ENCODE results near the gene MAP3K9.
"Not testable (repeated sequence)": the region's sequence is repeated elsewhere in the genome, so short reads cannot be mapped to it uniquely, and the experiment has no call there.

Gene MAP3K9

DNA sequence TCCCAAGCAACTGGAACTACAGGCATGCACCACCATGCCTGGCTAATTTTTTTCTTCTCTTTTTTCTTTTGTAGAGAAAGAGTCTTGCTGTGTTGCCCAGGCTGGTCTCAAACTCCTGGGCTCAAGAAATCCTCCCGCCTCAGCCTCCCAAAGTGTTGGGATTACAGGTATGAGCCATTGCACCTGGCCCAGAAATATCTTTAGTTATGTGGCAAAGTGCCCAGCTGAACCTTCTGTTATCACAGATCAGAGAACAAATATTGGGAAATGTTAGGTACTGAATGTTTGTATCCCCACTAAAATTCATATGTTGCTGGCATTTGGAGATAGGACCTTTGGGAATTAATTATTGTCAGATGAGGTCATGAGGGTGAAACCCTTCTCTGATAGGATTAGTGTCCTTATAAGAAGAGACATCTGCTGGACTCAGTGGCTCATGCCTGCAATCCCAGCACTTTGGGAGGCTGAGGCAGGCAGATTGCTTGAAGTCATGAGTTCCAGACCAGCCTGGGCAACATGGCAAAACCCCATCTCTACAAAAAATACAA lies 105.6 kb downstream of the MAP3K9 start:
- H3K9ac ChIP-seq (ENCODE audit: low read depth, low read length); H3K27me3 ChIP-seq (ENCODE audit: control insufficient read depth, insufficient read depth, low read length); H3K36me3 ChIP-seq (ENCODE audit: insufficient read depth, low read length); H3K4me2 ChIP-seq (ENCODE audit: low read length); H3K4me3 ChIP-seq (ENCODE audit: low read length); H3K4me1 ChIP-seq (ENCODE audit: control insufficient read depth, insufficient read depth, low read length); H3K9me3 ChIP-seq (replicated peaks; ENCODE audit: low read length): not testable (repeated sequence)

DNA sequence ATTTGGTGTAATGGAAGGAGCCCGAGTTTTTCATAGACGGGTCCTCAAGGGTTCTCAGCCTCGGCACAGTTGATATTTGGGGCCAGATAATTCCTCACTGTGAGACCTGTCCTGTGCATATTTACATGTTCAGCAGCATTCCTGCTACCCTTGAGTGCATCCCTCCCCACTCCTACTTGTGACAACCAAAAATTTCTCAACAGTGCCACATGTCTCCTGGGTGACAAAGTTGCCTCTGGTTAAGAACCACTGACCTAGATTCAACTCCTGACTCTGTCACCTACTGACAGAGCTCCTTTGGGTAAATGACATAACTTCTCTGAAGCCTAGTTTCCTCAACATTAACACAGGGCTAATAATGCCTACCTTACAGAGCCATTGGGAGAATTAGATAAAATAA lies 107.2 kb downstream of the MAP3K9 start:
- H3K9ac ChIP-seq (ENCODE audit: low read depth, low read length) = no peak overlapping the region
- peaks cover 17% of the 10 kb centered on the region for H3K4me1 ChIP-seq (ENCODE audit: control insufficient read depth, insufficient read depth, low read length)
- no peak overlapping the region for H3K4me3 ChIP-seq (ENCODE audit: low read length)
- peaks cover 3% of the 10 kb centered on the region for H3K27me3 ChIP-seq (ENCODE audit: control insufficient read depth, insufficient read depth, low read length)
- no peaks in the 10 kb centered on the region for H3K36me3 ChIP-seq (ENCODE audit: insufficient read depth, low read length)
- no peak overlapping the region for H3K4me2 ChIP-seq (ENCODE audit: low read length)
- H3K9me3 ChIP-seq (replicated peaks; ENCODE audit: low read length) = no peaks in the 10 kb centered on the region

DNA sequence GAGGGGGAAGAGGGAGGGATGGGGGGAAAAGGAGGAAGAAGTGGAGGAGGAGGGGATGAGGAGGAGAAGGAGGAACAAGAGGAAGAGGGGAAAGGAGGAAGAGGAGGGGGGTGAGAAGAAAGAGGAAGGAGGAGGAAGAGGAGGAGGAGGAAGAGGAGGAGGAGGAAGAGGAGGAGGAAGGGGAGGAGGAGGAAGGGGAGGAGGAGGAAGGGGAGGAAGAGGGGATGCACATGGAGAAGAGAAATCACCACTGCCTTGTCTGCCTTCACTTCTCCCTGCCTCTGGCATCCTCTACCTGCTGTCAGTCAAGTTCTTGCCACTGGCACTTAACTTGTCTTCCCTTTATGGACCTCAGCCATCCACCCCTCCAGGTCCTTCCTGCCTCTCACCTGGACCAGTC lies 107.7 kb downstream of the MAP3K9 start:
- H3K27me3 ChIP-seq (ENCODE audit: control insufficient read depth, insufficient read depth, low read length) = peaks cover 3% of the 10 kb centered on the region
- peaks cover 12% of the 10 kb centered on the region for H3K4me1 ChIP-seq (ENCODE audit: control insufficient read depth, insufficient read depth, low read length)
- H3K4me3 ChIP-seq (ENCODE audit: low read length) = no peak overlapping the region
- no peak overlapping the region for H3K9ac ChIP-seq (ENCODE audit: low read depth, low read length)
- H3K4me2 ChIP-seq (ENCODE audit: low read length) = no peak overlapping the region
- no peaks in the 10 kb centered on the region for H3K36me3 ChIP-seq (ENCODE audit: insufficient read depth, low read length)
- no peaks in the 10 kb centered on the region for H3K9me3 ChIP-seq (replicated peaks; ENCODE audit: low read length)

DNA sequence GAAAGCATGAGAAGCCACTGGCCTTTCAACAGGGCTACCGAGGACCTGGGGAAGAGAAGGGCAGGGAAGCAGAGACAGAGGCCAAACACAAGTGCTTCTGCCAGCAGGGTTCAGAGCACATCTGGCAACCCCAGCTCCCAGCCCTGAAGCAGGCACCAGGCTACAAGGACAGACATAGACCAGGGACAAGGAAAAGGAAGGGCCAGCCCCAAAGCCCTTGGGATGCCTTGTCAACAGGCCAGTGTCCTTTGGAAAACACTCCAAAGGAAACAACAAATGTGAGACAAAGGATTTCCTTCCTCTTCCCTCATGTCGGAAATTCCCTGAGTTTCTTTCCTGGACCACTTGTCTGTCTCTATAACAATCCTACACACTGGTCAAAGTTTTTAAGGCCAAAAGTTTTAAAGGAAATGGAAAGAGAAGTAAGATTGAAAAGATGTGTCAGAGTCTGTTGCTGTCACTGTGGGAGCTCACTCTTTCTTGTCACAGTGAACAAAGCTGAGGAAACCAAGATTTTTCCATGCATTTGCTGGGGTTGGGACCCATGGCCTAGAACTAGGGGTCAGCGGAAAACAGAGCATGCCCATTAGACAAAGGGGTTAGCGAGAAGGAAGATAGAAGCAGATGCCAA lies 108.2 kb downstream of the MAP3K9 start:
- Histone ChIP-seq H3K4me1 (ENCODE audit: control insufficient read depth, insufficient read depth, low read length) (peaks cover 12% of the 10 kb centered on the region), H3K4me2 (ENCODE audit: low read length) (no peak overlapping the region), H3K27me3 (ENCODE audit: control insufficient read depth, insufficient read depth, low read length) (peaks cover 3% of the 10 kb centered on the region), H3K36me3 (ENCODE audit: insufficient read depth, low read length) (no peaks in the 10 kb centered on the region), H3K4me3 (ENCODE audit: low read length) (no peak overlapping the region), H3K9ac (ENCODE audit: low read depth, low read length) (no peak overlapping the region), H3K9me3 (replicated peaks; ENCODE audit: low read length) (no peaks in the 10 kb centered on the region)

DNA sequence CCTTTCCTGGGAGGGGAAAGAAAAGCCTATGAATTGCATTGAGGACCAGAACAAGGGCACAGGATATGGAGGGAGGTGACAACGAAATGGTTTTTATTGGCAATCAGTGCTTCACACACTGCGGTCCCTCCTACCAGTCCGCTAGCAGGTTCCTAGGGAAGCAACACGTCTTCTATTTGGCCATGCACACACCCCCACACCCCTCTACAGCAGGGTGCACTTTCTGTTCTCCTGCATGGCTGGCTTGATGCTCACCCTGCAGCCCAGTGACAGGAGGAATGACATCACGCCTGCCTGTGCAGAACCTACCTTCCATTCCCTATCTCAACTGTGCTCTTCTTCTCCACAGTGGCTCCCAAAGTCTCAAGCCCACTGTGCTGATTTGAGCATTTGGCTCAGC lies 109.7 kb downstream of the MAP3K9 start:
- H3K9me3 ChIP-seq (replicated peaks; ENCODE audit: low read length) = no peaks in the 10 kb centered on the region
- peaks cover 3% of the 10 kb centered on the region for H3K27me3 ChIP-seq (ENCODE audit: control insufficient read depth, insufficient read depth, low read length)
- no peak overlapping the region for H3K4me2 ChIP-seq (ENCODE audit: low read length)

DNA sequence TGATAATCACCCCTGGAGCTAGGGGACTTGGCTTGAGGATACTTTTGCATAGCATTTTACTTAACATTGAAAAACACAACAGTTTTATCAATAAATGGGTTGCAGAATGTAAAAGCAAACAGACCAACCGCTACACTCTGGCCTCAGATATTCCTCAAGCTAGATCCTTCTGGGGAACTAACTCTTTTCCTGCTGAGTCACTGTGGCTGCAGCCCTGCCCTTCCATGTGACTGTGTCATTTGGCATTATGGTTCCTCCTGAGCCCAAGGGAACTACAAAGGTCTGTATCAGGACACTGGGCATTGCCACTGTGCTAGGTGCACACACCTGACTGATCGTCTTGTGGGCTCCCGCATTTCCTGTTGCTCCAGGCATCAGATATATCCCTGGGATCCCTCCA lies 111.0 kb downstream of the MAP3K9 start:
- Histone ChIP-seq H3K27me3 (ENCODE audit: control insufficient read depth, insufficient read depth, low read length) (no peaks in the 10 kb centered on the region), H3K4me1 (ENCODE audit: control insufficient read depth, insufficient read depth, low read length) (peaks cover 12% of the 10 kb centered on the region), H3K4me3 (ENCODE audit: low read length) (no peak overlapping the region), H3K9ac (ENCODE audit: low read depth, low read length) (no peak overlapping the region), H3K36me3 (ENCODE audit: insufficient read depth, low read length) (no peaks in the 10 kb centered on the region), H3K9me3 (replicated peaks; ENCODE audit: low read length) (no peaks in the 10 kb centered on the region), H3K4me2 (ENCODE audit: low read length) (no peak overlapping the region)

More for the DNA sequence above, 109.7 kb downstream of the MAP3K9 start:
- Histone ChIP-seq H3K4me3 (ENCODE audit: low read length) (no peak overlapping the region), H3K4me1 (ENCODE audit: control insufficient read depth, insufficient read depth, low read length) (peaks cover 12% of the 10 kb centered on the region), H3K36me3 (ENCODE audit: insufficient read depth, low read length) (no peaks in the 10 kb centered on the region), H3K9ac (ENCODE audit: low read depth, low read length) (no peak overlapping the region)

DNA sequence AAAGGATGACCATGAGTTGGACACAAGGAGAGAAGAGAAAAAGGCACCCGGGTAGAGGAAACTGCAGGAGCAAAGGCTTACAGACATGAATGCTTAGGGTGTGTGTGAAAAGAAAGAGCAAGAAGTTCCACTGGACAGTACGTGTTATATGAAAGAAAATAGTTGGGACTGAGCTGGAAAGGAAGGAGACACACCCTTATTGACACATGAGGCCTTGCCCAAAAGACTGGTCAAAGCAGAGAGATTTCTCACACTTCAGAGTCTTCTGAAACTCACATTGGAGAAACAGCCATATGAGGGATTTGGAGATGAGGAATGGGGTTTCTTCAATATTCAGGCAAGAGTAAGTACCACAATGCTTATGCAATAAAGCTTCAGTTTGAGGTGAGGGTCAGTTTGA lies 111.6 kb downstream of the MAP3K9 start:
- no peaks in the 10 kb centered on the region for H3K36me3 ChIP-seq (ENCODE audit: insufficient read depth, low read length)
- H3K4me1 ChIP-seq (ENCODE audit: control insufficient read depth, insufficient read depth, low read length) = peaks cover 12% of the 10 kb centered on the region
- no peaks in the 10 kb centered on the region for H3K9me3 ChIP-seq (replicated peaks; ENCODE audit: low read length)
- H3K27me3 ChIP-seq (ENCODE audit: control insufficient read depth, insufficient read depth, low read length) = no peaks in the 10 kb centered on the region
- no peak overlapping the region for H3K9ac ChIP-seq (ENCODE audit: low read depth, low read length)
- no peak overlapping the region for H3K4me2 ChIP-seq (ENCODE audit: low read length)
- no peak overlapping the region for H3K4me3 ChIP-seq (ENCODE audit: low read length)

DNA sequence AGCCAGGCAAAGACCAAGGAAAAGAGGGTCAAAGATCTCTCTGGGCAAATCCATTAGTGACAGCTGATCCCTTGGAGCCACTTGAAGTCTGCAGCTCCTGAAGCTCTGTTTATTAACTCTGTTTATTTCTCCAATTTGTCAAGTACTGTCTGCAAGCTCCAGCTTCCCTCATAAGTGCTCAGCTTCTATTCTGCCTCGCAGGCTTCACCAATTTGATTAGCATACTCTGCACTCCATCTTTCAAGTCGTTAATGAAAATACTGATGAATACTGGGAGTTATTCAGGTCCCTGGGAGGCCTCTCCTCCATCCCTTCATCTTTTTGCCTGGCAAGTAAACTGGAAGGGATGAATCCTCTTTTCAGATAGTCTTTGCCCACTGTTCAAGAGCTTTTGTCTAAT lies 113.3 kb downstream of the MAP3K9 start:
- no peaks in the 10 kb centered on the region for H3K9me3 ChIP-seq (replicated peaks; ENCODE audit: low read length)
- no peak overlapping the region for H3K4me3 ChIP-seq (ENCODE audit: low read length)
- no peaks in the 10 kb centered on the region for H3K36me3 ChIP-seq (ENCODE audit: insufficient read depth, low read length)
- H3K27me3 ChIP-seq (ENCODE audit: control insufficient read depth, insufficient read depth, low read length) = no peaks in the 10 kb centered on the region
- no peak overlapping the region for H3K4me2 ChIP-seq (ENCODE audit: low read length)
- H3K4me1 ChIP-seq (ENCODE audit: control insufficient read depth, insufficient read depth, low read length) = peaks cover 12% of the 10 kb centered on the region
- no peak overlapping the region for H3K9ac ChIP-seq (ENCODE audit: low read depth, low read length)

DNA sequence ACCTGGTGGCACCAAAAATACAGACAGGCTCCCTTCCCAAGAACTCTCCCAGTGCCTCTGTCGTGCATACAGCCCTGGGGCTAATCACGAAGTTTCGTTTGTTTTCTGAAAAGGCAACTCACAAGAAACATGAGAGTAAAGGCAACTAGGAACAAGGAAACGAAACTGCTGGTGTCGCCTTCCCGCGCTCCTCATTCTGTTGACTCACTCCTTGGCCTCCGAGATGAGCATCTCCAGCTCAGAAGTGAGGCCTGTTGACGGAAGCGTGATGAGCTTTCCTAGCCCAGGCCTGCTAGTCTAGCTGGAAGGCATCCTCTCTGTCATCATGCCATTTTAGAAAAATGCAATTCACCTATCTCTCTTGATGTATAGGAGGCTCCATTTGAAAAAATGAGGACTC lies 117.1 kb downstream of the MAP3K9 start:
- no peaks in the 10 kb centered on the region for H3K36me3 ChIP-seq (ENCODE audit: insufficient read depth, low read length)
- H3K4me2 ChIP-seq (ENCODE audit: low read length) = no peak overlapping the region
- no peak overlapping the region for H3K4me3 ChIP-seq (ENCODE audit: low read length)
- no peak overlapping the region for H3K9ac ChIP-seq (ENCODE audit: low read depth, low read length)
- no peaks in the 10 kb centered on the region for H3K4me1 ChIP-seq (ENCODE audit: control insufficient read depth, insufficient read depth, low read length)
- peaks cover 3% of the 10 kb centered on the region for H3K27me3 ChIP-seq (ENCODE audit: control insufficient read depth, insufficient read depth, low read length)
- H3K9me3 ChIP-seq (replicated peaks; ENCODE audit: low read length) = no peaks in the 10 kb centered on the region

DNA sequence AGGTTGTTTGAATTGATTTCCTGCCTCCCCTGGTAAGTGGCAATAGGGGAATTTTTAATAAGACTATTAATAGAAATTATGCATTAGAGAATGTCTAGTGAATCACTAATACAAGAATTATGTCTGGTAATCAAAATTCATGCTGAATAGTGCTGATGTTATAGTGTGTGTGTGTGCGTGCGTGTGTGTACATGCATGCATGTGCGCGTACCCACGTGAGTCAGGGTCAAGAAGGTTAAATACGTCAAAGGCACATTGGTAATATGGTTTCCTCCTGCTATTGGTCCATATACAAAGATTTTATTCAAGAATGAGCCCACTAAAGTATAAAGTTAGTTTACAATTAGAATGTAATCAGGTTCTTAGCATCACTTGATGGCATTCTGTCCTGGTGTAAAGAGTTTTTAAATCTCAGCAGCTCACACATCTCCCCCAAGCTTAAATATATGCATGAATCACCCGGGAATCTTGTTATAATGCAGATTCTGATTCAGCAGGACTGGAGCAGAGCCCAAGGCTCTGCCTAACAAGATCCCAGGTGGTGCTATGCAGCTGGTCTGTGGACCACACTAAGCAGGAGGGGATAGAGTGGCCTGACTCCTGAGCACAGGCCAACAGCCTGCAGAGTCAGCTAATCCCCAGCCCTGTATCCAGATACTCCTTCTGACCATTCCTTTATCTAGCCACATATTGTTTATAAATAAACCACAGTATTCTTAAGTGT lies 123.7 kb downstream of the MAP3K9 start:
- no peak overlapping the region for H3K4me3 ChIP-seq (ENCODE audit: low read length)
- H3K4me2 ChIP-seq (ENCODE audit: low read length) = no peak overlapping the region
- H3K4me1 ChIP-seq (ENCODE audit: control insufficient read depth, insufficient read depth, low read length) = no peaks in the 10 kb centered on the region
- H3K27me3 ChIP-seq (ENCODE audit: control insufficient read depth, insufficient read depth, low read length) = peaks cover 7% of the 10 kb centered on the region
- no peaks in the 10 kb centered on the region for H3K9me3 ChIP-seq (replicated peaks; ENCODE audit: low read length)
- H3K9ac ChIP-seq (ENCODE audit: low read depth, low read length) = no peak overlapping the region
- no peaks in the 10 kb centered on the region for H3K36me3 ChIP-seq (ENCODE audit: insufficient read depth, low read length)

DNA sequence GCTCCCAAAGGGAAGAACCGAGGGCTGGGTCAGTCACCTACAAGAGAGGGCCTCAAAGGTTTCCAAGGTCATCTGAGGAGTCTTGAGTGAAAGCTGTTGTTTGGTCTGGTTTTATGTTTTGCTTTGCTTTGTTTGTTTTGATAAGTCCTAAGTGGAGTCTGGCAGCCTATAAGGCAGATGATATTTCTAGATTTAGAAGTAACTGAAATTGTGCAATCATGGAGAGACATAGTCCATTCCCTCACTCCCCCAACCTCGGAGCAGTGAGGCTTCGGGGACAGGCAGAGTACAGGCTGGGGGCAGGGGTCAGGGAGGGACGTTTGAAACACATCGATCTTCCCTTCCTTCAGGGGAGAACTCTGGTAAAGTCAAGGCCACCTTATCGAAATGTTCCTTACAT lies 125.3 kb downstream of the MAP3K9 start:
- Histone ChIP-seq H3K27me3 (ENCODE audit: control insufficient read depth, insufficient read depth, low read length) (peaks cover 5% of the 10 kb centered on the region), H3K4me2 (ENCODE audit: low read length) (no peak overlapping the region), H3K9ac (ENCODE audit: low read depth, low read length) (no peak overlapping the region), H3K4me3 (ENCODE audit: low read length) (no peak overlapping the region), H3K4me1 (ENCODE audit: control insufficient read depth, insufficient read depth, low read length) (no peaks in the 10 kb centered on the region), H3K9me3 (replicated peaks; ENCODE audit: low read length) (no peaks in the 10 kb centered on the region), H3K36me3 (ENCODE audit: insufficient read depth, low read length) (no peaks in the 10 kb centered on the region)

DNA sequence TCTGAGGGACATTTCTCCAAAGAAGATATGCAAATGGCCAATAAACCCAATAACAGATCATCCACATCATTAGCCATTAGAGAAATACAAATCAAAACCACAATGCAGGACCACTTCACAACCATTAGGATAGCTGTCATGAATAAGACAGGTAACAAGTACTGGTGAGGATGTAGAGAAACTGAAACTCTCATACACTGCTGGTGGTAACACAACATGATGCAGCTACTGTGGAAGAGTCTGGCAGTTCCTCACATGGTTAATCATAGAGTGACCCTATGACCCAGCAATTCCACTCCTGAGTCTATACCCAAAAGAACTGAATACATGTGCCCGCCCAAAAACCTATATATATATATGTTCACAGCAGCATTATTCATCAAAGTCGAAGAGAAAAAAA lies 128.6 kb downstream of the MAP3K9 start:
- no peak overlapping the region for H3K9ac ChIP-seq (ENCODE audit: low read depth, low read length)

More for the DNA sequence above, 128.6 kb downstream of the MAP3K9 start:
- no peaks in the 10 kb centered on the region for H3K27me3 ChIP-seq (ENCODE audit: control insufficient read depth, insufficient read depth, low read length)
- H3K9me3 ChIP-seq (replicated peaks; ENCODE audit: low read length) = no peaks in the 10 kb centered on the region
- H3K36me3 ChIP-seq (ENCODE audit: insufficient read depth, low read length) = no peaks in the 10 kb centered on the region
- no peaks in the 10 kb centered on the region for H3K4me1 ChIP-seq (ENCODE audit: control insufficient read depth, insufficient read depth, low read length)
- H3K4me2 ChIP-seq (ENCODE audit: low read length) = no peak overlapping the region
- no peak overlapping the region for H3K4me3 ChIP-seq (ENCODE audit: low read length)

All from skeletal muscle satellite cell (primary cell).